ENCODE measurements around the gene YIPF7.

The YIPF7 gene

DNA sequence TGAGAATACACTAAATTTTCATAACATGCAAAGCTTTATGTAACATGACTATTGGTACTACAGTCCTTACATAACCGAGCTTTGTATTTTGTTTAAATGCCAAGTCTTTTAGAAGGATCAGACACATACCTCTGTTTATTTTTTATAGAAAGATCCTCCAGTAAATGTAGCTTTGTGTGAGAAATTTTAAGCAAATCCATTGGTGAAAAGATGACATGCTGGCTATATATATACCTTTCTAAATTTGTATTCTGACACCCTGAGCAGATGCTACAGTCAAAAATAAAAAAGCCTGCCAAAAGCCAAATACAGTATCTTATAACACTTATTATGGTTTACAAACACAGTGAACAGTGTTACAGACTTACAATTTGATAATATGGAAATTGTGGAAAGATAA, at the start of gene YIPF7:
Gene YIPF7, minus strand, starts transcription at position 201 of the 400 bp plus-strand sequence. CDS start 1,525 bp downstream, outside the sequence.
- DNase-seq (ENCODE audit: low read depth), result no peak

DNA sequence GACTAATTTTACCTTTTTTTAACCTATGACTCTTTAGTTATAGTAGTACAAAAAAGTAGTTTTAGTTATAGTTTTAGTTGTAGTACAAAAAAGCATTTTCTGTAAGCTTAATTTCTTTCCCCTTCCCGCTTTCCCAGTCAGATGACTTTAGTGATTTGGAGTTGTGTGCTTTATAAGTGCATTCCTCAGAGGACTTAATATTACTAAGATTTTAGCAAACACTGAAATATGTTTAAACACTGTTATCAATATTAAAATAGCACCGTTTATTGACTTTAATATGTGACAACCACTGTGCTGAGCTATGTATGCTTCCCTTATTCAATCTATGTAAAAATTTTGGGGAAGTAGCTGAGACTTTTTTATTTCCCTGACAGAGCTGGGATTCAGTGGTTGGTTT, 49.6 kb upstream of the YIPF7 start:
- DNase-seq (ENCODE audit: low read depth), result no peak

DNA sequence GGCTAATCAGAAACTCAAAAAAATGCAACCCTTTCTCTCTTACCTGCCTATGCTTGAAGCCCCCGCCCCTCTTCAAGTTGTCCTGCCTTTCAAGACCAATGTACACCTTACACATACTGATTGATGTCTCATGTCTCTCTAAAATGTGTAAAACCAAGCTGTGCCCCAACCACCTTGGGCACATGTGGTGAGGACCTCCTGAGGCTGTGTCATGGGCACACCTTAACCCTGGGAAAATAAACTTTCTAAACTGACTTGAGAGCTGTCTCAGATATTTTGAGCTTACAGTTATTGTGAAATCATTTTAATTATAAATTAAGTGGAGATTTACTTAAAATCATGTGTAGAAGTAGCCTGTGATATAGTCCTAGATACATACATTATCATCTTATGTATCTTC, 49.0 kb upstream of the YIPF7 start:
- DNase-seq (ENCODE audit: low read depth), result no peak

DNA sequence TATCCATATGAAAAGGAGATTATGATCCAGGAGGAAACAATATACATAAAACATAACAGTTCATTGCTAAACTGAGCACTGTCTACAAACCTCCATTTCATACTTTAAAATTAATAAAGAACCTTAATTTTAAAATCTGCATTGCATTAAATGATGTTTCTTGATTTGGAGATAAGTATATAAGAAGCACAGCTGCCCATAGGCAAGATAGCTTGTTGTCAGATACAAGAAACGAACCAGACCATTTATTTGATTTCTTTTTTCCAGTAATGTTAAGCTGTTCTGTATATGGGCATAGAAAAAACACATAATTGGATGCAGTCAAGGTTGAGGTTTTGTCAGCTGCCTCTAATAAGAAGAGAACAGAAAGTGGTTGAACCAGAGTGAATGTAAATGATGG, 33.2 kb upstream of the YIPF7 start:
- no peak for DNase-seq (ENCODE audit: low read depth)

DNA sequence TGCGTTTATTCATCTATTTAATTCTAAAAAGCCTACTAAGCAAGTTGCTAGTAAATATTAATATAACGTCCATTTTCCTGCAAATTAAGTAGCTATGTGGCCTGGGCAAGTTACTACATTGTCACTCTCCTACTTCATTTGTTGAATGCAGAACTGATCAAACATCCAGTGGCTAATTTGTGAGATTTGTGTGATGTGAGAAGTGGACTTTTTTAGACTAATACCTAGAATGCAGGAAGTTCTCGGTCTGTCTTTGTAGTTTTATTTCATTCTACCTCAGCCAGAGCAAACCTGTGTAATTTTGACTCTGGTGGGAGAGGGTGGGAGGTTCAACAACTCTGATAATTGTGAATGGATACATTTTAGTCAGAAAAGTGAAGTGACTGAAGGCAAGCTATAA, 27.6 kb upstream of the YIPF7 start:
- no peak for DNase-seq (ENCODE audit: low read depth)

DNA sequence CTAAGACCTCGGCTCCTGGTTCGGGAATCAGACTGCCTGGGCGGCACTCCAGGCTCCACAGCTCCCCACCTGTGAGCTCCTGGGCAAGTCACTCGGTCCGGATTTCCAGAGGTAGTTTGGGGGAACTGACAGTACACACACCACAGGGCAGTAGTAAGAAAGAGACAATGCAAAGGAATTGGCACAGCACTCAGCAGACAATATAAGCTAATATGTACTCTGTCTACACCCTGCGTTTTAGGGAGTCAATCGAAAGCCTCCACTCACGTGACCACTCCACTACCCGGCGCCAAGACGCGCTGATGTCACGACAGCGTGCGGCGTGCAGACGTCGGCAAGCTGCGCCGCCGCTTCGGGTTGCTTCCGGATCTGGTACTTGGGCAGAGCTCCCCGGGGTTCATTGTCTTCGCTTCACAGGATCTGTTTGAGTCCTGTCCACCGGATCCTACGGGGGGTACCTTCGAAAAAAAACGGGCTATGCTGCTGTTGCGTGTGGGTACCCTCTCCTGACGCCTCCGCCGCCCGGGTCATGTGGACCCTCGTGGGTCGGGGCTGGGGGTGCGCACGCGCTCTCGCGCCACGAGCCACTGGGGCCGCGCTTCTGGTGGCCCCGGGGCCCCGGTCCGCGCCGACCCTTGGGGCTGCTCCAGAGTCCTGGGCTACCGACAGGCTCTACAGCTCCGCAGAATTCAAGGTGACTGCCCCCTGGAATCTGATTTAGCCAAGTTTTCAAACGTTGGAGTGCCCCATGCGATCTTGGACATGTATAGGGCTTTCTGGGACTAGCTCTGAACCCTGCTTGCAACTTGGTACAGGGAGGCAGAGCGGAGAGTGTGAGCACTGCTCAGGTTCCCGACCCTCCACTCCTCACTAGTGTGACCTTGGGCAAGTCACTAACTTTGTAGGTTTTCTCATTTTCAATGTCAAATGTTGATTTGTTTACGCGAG, 26.9 kb upstream of the YIPF7 start, which contains the start of gene GUF1:
Gene GUF1, plus strand, starts transcription at position 327 of the 948 bp plus-strand sequence. Its CDS starts 203 bp downstream, at position 530.
- peak; percentile 80 for DNase-seq (ENCODE audit: low read depth)

DNA sequence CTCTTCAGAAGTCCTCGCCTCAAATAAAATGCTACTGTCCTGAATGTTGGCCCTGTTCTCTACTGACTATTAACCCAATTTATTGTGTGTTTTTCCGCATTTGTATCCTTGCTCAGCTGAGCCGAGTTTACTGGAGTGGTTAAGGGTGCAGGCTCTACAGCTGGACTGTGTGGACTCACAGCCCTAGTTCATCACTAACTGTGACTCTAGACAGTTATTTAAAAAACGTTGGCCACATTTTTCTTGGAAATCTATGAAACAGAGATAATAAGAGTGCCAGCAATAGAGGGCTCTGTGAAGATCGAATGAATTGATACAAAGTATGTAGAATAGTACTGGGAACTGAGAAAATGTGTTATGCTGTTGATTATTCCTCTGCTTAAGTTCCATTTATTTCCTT, 23.9 kb upstream of the YIPF7 start:
- DNase-seq (ENCODE audit: low read depth), result no peak

DNA sequence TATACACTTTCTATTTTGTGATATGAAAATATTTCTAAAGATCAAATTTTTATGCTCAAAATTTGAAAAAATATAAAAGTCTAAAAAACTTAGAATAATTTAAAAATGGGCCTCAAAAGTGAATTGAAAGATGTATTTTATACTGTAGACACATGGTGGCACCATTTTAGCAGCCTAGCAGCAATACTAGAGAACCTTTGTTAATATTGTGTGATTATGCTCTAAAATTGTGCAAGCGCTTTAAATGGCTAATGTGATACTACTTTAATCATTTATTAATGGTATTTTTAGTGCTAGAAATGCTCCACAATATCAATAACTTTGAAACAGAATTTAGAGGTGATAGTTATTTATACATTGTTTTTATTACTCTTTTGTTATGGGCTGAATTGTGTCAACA, 23.0 kb upstream of the YIPF7 start:
- DNase-seq (ENCODE audit: low read depth), result no peak

DNA sequence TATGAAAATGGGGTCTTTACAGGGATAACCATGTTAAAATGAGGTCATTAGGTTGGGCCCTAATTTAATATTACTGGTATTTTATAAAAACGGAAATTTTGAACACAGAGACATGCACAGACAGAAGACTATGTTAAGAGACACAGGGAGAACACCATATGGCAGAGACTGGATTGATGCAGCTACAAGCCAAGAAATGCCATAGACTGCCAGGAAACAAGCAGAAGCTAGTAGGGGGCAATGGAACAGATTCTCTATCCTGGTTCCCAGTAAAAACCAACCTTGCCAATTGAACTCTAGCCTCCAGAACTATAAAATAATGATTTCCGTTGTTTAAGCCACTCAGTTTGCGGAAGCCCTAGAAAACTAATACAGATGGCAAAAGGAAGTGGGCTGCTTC, 20.2 kb upstream of the YIPF7 start:
- no peak for DNase-seq (ENCODE audit: low read depth)

DNA sequence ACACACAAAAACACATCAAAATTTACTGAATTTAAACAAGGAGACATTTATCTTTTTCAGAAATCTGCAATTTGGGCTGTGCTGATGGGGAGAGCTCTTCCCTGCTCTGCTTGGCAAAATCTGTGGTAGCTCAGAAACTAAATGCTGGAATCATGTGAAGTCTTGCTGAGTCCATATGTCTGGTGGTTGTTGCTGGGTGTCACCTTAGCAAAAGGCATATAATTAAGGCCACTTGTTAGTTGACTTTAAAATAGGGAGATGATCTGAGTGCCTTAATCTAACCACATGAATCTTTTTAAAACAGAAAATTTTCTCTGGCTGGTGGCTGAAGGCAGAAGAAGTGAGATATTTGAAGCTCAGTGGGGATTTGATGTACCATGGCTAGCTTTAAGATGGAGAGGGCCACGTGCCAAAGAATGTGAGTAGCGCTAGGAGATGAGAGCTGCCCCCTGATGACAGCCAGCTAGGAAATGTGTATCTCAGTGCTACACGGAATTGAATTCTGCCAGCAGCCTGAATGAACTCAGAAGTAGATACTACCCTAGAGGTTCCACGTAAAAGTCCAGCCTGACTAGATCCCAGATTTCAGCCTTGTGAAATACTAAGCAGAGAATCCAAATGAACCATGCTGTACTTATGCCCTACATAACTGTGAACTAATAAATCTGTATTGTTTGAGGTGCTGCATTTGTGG, 19.2 kb upstream of the YIPF7 start:
- no peak for DNase-seq (ENCODE audit: low read depth)

DNA sequence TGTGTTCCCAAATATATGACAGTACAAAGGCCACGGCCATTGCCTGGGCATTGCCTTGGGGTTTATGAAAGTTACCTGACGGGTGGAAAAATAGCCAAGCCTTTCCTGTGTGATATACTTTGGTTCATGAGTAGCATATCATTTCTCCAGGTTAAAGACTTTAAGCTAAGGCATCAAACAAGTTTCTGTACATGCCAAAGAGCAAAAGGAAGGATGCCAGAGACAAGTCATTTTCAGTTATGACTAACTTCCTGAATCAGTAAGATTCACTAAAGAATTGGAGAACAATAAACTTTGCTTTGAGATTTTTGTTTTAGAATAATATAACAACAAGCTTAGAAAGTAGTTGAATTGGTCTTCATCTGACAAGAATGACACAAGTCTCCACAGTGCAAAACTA, 17.1 kb upstream of the YIPF7 start:
- DNase-seq (ENCODE audit: low read depth), result no peak

DNA sequence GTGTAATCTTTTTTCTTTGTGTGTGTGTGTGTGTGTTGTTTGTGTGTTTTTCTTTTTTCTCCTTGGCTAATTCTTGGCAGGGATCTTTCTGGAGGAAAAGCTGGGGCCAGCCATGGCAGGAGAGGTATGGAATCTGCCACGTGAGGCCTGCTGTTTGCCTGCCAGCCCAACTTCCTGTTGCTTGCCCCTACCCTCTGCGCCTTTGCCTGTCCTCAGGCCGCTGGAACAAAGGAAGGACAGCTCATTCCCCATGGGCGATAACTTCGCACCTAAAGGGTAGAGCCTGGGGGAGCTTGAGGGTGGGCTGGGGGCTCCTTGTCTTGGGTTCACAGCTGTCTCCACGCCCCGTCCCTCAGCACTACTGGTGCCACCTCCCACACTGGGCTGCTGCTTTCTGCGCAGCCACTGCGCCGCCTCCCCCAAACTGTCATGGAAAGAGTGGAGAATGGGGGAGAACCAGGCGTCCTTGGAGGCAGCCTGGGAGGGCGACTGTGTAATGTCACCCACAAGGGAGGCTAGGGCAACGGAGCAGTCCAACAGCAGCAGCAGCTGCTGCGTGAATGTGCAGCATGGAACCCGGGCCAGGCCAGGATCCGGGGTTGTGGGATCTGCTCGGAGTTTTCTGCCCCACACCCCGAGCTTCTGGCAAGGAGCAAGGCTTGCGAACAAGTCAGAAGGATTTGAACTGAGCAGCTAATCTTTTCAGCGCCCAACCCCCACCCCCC, 12.3 kb upstream of the YIPF7 start:
- DNase-seq (ENCODE audit: low read depth), result no peak

DNA sequence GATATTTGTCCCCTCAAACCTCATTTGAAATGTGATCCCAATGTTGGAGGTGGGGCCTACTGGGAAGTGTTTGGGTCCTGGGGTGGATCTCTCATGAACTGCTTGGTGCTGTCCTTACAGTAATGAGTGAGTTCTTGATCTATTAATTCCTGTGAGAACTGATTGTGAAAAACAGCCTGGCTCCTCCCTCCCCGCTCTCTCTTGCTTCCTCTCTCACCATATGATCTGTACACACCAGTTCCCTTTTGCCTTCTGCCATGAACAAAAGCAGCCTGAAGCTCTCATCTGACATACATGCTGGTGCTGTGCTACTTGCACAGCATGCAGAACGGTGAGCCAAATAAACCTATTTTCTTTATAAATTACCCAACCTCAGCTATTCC, 11.2 kb upstream of the YIPF7 start:
- no peak for DNase-seq (ENCODE audit: low read depth)

DNA sequence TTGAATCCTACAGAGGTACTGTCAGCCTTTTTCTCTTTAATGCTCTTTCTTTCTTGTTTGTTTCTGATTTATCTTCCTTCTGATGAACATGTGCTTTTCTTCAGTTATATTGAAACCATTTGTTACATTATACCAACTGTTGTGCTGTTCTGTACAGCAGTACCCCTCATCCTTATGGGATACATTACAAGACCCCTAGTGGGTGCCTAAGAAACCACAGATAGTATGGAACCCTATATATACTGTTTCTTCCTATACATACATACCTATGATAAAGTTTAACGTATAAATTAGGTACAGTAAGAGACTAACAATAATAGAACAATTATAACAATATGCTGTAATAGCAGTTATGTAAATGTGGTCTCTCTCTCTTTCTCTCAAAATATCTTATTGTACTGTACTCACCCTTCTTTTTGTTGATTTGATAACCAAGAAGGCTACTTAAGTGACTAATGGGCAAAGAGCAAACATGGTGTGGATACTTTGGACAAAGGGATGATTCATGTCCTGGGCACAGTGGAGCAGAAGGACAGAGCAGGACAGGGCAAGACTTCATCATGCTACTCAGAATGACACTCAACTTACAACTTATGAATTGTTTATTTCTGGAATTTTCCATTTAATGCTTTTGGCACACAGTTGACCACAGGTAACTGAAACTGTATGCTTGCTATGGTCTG, 10.7 kb upstream of the YIPF7 start:
- no peak for DNase-seq (ENCODE audit: low read depth)

DNA sequence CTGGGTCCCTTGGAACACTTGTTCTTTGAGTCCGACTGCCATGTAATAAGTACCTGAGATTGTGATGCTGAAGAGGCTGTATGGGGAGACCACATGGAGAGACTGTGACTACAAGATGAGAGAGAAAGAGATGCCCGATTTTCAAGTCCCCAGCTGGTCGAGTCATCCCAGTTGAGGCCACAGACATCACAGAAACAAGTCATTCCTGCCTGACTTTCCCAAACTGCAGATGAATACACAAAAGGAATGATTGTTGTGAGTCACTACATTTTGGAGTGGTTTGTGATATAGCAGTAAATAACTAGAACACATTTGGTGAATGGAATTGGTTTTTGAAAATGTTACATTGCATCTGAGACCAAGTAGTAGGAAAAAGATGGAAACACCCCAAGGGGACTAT, 9.0 kb upstream of the YIPF7 start:
- no peak for DNase-seq (ENCODE audit: low read depth)

DNA sequence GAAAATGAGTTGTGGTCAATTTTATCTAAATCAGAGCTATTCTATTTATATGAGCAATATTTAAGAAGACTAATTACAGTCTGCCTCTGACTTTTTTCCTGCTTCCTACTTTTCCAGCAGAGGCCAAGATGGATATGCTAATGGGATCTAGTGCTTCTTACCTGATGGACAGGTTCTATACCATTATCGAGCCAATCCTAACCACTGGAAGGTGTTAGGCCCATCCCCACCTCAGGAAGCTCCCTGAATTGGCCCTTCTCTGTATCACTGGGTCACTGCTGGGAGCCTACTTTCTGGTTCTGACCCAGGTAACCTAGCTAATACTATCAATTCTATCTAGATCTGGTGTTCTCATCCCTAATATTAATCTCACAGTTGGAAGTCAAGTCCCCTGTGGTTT, 577 bp upstream of the YIPF7 start:
- no peak for DNase-seq (ENCODE audit: low read depth)

DNA sequence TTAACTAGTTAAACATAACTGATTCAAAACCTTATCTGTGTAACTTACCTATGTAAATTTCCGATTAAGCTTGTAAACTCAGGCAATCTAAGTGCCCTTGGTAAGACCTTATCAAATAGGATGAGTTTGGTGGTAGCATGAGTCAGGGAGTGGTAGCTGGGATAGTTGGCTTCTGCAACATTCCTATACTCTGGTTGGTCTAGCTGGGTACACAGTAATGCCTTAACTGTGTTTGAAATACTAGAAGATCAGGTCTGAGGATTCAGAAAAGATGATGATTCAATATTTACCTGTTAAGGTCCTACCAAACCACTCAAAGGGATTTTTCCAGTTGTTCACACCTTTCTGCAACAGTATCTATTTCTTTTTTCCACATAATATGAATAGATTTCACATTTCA, 5.3 kb downstream of the YIPF7 start:
- no peak for DNase-seq (ENCODE audit: low read depth)

DNA sequence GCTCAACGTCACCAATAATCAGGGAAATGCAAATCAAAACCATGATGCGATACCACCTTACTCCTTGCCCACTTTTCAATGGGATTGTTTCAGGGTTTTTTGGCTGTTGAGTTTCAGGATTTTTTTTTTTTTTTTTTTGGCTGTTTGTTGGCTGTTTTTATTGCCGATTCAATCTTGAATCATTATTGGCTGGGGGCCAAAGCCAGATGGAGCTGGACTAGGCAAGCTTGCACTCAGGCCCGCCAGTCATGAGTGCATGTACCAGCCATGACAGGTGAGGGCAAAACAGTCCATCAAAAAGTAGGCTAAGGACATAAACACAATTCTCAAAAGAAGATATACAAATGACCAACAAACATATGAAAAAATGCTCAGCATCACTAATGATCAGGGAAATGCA, 13.3 kb downstream of the YIPF7 start:
- DNase-seq (ENCODE audit: low read depth), result no peak

DNA sequence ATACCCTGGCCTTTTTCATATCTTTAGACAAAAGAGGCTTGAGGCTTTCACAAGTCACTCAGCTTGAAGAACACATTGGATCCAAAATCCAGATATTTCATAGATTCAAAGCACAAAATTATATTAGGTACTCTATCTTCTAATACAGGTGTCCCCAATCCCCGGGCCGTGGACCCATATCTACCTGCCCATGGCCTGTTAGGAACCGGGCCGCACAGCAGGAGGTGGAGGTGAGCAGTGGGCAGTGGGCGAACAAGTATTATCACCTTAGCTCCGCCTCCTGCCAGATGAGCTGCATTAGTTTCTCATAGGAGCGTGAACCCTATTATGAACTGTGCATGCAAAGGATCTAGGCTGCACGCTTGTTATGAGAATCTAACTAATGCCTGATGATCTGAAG, 18.7 kb downstream of the YIPF7 start:
- DNase-seq (ENCODE audit: low read depth), result no peak

DNA sequence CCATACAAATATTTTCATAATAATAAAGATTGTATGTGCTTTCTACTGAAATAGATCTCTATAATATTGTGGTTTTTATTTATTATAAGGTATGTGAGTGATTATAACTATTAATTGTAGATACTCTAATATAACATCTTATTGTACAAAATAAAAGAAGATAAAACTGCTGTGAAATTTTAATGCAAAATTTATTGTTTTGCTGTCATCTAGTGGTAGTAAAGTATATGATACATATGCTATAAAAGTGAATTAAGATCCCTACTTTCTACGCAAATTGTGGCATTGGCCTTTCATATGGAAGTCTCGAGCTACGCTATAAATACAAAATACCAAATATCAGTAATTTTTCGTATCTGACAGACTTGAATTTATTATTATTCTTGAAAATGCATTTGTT, 19.3 kb downstream of the YIPF7 start:
- DNase-seq (ENCODE audit: low read depth), result no peak

DNA sequence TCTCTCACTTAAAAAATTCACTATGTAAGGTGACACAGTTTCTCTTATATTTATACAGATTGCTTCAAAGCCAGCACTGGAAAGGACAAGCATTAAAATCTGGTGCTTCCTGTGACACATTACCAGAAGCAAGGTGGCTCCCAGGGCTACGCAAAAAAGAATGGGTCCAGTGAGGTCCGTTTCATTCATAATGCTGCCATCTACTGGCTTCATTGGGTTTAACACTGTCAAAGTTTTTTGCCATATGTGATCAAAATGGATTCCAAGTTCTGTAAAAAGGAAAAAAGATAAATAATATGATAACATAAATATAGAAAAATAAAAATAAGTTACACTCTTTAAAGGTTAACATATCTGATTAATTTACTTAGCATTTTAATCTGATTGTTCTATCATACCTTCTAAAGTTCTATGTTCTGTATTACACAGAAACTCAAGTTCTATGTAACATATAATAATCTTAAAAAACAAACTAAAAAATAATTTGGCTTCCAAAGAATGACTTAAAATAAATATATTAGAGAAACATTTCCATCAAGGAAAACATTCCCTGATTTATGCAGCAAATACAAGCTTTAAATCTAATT, 22.1 kb downstream of the YIPF7 start:
- DNase-seq (ENCODE audit: low read depth), result no peak

DNA sequence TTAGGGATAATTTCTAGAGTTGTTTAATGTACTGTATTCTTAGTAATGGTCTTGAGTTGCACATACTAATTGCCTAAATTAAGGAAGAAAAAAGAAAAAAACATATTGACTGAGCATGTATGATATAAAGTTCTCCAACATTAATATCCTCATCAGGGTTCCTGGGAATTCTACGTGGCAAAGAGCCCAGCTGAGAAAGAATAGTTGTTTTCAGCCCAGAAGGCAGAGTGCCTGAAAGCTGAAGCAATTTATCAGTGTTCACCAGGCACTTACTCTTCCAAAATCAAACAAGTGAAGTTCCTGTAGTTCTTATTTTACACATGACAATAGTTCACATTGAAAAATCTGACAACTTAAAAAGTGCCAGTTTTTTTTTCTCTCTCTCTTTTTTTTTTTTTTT, 27.7 kb downstream of the YIPF7 start:
- no peak for DNase-seq (ENCODE audit: low read depth)

All from activated T-helper 9 cell treated with anti-CD3 and anti-CD28 coated beads, Interleukin-2, amount 50 U/mL, for 16 hours (primary cell).